Forelimb muscle (tissue), 1 donor: ENCODE measurements around the gene LRBA. TPM values are rescaled to one million over a fixed set of nuclear protein-coding genes. Genes with fewer than 3 reads are reported as not detected.
"Not testable (repeated sequence)": the region's sequence is repeated elsewhere in the genome, so short reads cannot be mapped to it uniquely, and the experiment has no call there.

Source experiments
- DNase-seq: peaks from one replicate; pipeline ENCODE4 v3.0.0-alpha.2; 2013; ENCODE audit warnings: low read depth
- polyA plus RNA-seq: library from polyadenylated mRNA; unstranded; fragments of 120-200 nt; gene quantifications from one replicate; pipeline ENCODE4 v1.2.1, GENCODE V29; 2013; ENCODE audit not compliant: insufficient read length

LRBA gene
- polyA plus RNA-seq, 1 donor: 21.0 TPM

- no peak for DNase-seq
Measured at GRCh38 chr4:150679018-150679764, 335.9 kb downstream of the LRBA start.

DNA sequence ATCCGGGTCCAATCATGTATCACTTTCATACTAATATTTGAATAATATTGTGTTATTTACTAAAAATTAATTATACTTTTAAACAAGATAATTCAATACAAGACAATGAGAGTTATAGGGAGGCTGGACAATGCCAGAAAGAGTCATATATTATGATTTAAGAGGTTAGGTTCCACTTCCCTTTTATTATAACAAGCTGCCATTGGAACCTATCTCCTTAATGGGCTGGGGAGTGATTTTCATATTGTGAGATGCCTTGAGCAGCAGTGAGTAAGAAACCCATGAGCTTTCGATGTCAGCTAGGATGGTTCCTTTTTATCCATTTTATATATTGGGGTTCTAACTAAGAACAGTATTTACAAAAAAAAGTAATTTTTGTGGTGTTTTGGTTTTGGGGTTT lies 341.3 kb downstream of the LRBA start:
- no peak for DNase-seq

GRCh38 chr4:150668824-150669223 lies 346.3 kb downstream of the LRBA start:
- no peak for DNase-seq

GRCh38 chr4:150664935-150665334 lies 350.1 kb downstream of the LRBA start:
- no peak for DNase-seq

DNA sequence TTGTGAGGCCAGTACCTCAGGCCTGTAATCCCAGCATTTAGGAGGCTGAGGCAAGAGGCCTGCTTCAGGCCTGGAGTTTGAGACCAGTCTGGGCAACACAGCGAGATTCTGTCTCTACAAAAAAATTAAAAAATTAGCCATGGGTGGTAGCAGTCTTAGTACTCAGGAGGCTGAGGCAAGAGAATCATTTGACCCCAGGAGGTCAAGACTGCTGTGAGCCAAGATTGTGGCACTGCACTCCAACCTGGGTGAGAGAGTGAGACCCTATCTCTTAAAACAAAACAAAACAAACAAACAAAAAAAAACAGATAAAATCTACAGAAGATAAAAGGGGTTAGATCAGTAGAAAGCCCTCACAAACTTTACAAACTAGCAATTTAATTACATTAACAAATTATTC lies 352.4 kb downstream of the LRBA start:
- DNase-seq: no peak

- DNase-seq: not testable (repeated sequence)
Measured at GRCh38 chr4:150661551-150661950, 353.5 kb downstream of the LRBA start.

GRCh38 chr4:150658258-150658657 lies 356.8 kb downstream of the LRBA start:
- DNase-seq: not testable (repeated sequence)

DNA sequence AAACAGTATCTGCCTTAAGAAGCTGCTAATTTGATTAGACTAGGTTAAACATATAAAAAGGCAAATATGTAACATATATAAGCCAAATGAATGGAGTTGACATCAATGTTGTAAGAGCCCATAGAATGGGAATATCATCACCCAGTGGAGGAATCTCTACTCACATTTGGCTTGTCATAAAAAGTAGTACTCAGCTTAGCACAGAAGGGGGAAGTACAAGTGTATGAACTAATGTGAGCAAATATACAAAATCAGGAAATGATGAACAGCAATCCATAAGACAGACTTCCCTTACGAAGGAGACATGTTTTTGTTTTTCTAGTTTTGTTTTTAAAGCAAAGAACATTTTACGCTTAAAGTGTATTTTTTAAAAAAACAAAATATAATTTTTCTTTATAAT lies 358.2 kb downstream of the LRBA start:
- no peak for DNase-seq

GRCh38 chr4:150650751-150651150 lies 364.3 kb downstream of the LRBA start:
- no peak for DNase-seq

- no peak for DNase-seq
Measured at GRCh38 chr4:150648123-150648522, 367.0 kb downstream of the LRBA start.

GRCh38 chr4:150647008-150647407 lies 368.1 kb downstream of the LRBA start:
- DNase-seq: no peak

GRCh38 chr4:150641612-150642011 lies 373.5 kb downstream of the LRBA start:
- no peak for DNase-seq

GRCh38 chr4:150632639-150633038 lies 382.4 kb downstream of the LRBA start:
- no peak for DNase-seq

- DNase-seq: no peak
Measured at GRCh38 chr4:150628073-150628472, 387.0 kb downstream of the LRBA start.

GRCh38 chr4:150625033-150625432 lies 390.1 kb downstream of the LRBA start:
- DNase-seq: no peak

DNA sequence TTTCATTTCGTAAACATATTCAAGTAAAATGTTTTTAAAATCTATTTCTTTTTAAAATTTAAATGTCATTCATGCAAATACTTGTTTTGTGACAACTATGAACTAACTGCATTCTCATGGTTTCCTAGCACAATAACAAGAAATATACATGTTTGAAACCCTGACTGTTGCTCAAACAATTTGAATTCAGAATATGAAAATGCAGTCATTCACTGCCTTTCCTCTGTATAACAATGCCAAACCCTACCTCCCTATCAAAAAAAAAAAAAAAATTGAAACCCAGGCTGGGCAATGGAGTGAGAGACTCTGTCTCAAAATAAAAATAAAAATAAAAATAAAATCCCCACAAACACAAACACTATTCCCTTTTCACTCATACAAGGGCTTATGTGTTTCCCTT lies 391.0 kb downstream of the LRBA start:
- no peak for DNase-seq

DNA sequence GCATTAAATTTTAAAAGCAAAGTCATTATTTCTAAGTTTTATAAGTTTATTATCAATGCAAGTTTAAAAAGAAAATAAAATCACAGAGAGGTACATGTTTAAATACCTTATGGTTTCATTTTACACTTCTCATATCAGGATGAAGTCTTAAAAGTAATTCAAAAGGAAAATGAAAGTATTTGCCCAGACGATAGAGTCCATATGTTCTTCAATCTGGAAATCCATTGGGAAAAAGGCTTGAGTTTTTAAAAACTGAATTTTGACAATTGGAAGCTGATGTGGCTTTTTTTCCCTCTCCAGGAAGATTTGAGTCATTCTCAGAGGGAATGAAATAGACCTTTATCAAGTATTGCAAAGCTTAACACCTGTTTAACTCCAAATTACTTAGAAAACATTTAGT lies 396.0 kb downstream of the LRBA start:
- peak; percentile 29 for DNase-seq

GRCh38 chr4:150609131-150609530 lies 406.0 kb downstream of the LRBA start:
- no peak for DNase-seq

DNA sequence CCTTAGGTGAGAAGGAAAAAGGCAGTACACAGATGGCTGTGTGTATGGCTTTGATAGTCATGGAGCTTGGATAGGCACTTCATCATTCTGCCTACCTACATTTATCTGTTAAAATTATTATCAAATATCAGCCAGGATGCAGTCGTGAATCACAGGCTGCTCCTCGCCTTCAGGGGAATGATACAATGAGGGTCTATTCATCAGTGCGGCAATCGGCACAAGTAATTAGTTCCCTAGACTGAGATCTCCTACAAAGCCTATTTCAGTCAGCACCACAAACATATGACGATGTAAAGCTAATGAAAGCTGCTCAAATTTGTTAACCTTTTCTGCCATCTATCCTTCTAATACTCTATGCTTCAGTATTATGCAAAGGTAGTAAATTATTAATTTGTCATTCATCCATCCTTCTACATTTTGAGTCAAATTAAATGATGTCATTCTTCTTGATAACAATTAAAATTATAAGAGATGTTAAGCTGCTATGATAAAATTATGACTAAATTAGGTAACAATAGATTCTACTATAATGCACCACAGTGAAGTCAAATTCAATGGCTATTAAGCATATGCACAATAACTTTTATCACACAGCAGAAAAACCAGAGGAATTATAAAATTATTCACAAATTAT lies 414.2 kb downstream of the LRBA start:
- DNase-seq: no peak

- no peak for DNase-seq
Measured at GRCh38 chr4:150599547-150599946, 415.5 kb downstream of the LRBA start.

- DNase-seq: no peak
Measured at GRCh38 chr4:150598909-150599308, 416.2 kb downstream of the LRBA start.

DNA sequence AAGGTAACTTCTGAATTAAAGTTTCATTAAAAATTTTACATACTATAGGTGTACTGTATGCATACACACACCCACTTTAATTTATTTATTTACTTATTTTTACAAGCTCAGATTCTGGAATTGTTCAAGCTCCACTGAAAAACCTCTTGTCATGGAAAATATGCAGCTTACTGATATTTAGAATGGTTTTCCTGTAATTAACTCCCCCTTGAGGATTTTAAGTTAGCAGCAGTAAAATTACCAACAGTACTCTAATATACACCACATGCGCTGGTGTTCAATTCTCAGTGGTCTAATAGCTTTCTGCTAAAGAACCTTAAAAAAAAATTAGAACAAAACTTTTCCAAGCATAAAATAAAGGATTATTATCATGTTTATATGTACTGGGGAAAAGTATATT lies 421.1 kb downstream of the LRBA start:
- no peak for DNase-seq

DNA sequence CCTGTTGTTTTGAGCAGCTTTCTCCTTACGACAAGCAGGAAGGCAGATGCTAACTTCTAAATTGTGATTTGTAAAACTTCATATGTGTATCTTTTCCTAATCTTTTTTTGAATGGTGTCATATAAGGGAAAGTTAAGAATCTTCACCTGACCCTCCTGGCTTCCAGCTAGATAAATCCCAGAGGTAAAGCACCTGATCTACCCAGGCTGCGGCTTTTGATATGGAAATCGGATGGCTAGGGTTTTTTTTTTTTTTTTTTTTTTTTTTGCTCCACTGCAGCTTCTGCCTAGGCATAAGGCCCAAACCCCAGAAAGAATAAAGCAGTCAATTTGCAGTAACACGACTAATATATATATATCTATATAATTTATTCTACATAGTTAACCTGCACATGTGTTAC lies 423.2 kb downstream of the LRBA start:
- DNase-seq: no peak

GRCh38 chr4:150591406-150591805 lies 423.7 kb downstream of the LRBA start:
- no peak for DNase-seq
